Fibroblast of skin of scalp (primary cell): ENCODE data around the gene BTBD9.
A peak's percentile ranks its signal among the peaks of the same experiment; 100 is the strongest.
"Not testable (repeated sequence)": the region's sequence is repeated elsewhere in the genome, so short reads cannot be mapped to it uniquely, and the experiment has no call there.

Source experiments
- DNase-seq: peaks from one replicate; pipeline ENCODE4 v3.0.0-alpha.2; 2013

The BTBD9 gene

GRCh38 chr6:38378801-38379200, 260.9 kb downstream of the BTBD9 start:
- peak; percentile 31 for DNase-seq

GRCh38 chr6:38375937-38376336, 263.8 kb downstream of the BTBD9 start:
- DNase-seq, result no peak

- DNase-seq, result peak; percentile 38
Measured at GRCh38 chr6:38375341-38375740, 264.4 kb downstream of the BTBD9 start.

DNA sequence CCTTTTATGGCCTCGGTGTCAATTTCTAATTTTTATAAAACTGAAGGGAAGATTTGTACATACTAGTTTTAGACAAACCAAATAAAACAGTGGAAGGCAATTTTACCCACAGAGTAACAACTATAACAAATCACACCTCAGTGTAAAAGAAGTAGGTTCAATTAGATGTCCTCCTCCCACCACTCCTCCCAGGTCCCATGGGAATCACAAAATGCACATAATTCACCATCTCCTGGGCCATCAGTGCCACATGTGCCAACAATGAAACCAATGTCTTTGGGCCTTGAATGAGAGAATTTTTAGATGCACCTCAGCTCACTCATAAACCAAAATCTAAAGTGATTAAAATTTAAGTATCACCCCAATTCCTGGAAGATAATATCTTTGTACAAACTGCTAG, 267.8 kb downstream of the BTBD9 start:
- no peak for DNase-seq

GRCh38 chr6:38370653-38371601, 268.8 kb downstream of the BTBD9 start:
- DNase-seq, result no peak

GRCh38 chr6:38367231-38367630, 272.5 kb downstream of the BTBD9 start:
- DNase-seq, result peak; percentile 32

- no peak for DNase-seq
Measured at GRCh38 chr6:38366234-38366633, 273.5 kb downstream of the BTBD9 start.

DNA sequence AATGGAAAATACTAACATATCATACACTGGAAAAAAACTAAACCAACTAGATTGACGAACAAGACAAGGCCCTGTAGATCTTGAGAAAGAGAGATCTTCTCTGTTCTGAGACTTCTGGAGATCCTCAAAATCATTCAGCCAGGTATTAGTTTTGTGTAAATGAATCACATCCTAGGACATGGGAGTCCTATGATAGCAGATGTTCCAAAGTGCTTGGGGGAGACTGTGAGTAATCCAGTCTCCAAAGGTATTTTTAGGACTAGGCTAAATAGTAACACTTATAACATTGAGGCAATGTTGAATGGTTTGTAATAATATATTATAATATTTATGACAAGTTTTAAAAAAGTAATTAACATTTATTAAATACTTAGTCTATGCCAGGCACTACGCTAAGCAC, 275.0 kb downstream of the BTBD9 start:
- DNase-seq, result no peak

- peak; percentile 67 for DNase-seq
Measured at GRCh38 chr6:38364127-38364526, 275.6 kb downstream of the BTBD9 start.

GRCh38 chr6:38355519-38355918, 284.2 kb downstream of the BTBD9 start:
- no peak for DNase-seq

GRCh38 chr6:38354905-38355304, 284.8 kb downstream of the BTBD9 start:
- DNase-seq, result no peak

DNA sequence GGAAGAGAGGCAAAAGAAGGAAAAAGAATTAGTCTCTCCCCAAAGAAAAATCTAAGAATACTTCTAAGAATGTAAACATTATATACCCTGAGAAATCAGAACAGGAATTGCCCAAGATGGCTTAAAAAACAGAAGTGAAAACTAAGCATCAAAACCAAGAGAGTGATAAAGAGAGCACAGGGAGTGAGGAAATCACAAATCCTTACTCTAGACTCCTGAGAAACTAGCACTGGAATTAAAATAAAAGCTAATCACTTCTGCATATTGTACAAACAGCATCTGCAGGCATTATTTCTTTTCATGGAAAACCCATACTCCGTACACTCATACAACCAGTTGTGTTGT, 285.7 kb downstream of the BTBD9 start:
- no peak for DNase-seq

- DNase-seq, result no peak
Measured at GRCh38 chr6:38353310-38354036, 286.3 kb downstream of the BTBD9 start.

GRCh38 chr6:38352636-38353035, 287.1 kb downstream of the BTBD9 start:
- DNase-seq, result peak; percentile 55

- DNase-seq, result peak; percentile 81
Measured at GRCh38 chr6:38350942-38351341, 288.8 kb downstream of the BTBD9 start.

DNA sequence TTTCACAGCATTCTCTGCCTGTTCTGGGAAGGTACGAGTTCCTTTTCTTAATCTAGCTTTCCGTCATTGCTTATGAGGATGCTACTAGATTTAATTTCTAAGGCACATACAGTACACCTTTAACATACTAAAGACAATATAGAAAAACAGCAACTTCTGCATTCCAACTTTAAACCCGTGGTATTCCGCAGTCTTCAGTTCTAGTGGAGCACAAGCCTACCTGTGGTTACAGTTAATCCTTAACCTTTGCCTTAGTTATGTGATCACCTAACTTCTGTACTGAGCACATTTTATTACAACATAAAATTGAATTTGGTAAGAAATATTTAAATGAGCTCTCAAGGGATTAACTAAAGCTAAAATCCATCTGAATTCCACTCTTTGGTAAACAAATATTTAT, 289.5 kb downstream of the BTBD9 start:
- no peak for DNase-seq

GRCh38 chr6:38349795-38350194, 289.9 kb downstream of the BTBD9 start:
- DNase-seq, result peak; percentile 97

DNA sequence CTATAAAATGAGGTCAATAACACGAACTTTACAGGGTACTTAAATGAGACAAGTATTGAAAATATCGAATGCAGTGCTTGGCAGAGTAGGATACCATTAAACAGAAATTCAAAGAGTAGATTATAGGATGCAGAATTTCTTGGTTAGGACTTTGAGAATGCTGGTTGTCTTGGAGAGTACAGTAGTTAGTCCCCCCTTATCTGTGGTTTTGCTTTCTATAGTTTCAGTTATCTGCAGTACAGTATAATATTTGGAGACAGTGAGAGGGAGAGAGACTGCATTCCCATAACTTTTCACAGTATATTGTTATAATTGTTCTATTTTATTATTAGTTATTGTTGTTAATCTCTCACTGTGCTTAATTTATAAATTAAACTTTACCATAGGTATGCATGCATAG, 290.5 kb downstream of the BTBD9 start:
- DNase-seq, result no peak

GRCh38 chr6:38348371-38348770, 291.4 kb downstream of the BTBD9 start:
- no peak for DNase-seq

DNA sequence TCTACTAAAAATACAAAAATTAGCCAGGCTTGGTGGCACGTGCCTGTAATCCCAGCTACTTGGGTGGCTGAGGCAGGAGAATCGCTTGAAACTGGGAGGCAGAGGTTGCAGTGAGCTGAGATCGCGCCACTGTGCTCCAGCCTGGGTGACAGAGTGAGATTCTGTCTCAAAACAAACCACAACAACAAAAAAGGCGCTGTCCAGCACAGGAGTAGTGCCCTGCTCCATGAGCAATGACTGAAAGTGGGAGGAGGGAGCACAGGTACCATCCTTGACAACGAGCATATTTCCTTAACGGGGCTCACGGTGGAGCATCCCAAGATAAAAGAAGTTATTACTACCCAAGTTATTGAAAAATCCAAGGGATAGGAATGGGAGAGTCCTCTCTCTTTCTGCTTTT, 291.9 kb downstream of the BTBD9 start:
- DNase-seq, result not testable (repeated sequence)

GRCh38 chr6:38346291-38347079, 293.2 kb downstream of the BTBD9 start:
- DNase-seq, result peak; percentile 97

- DNase-seq, result no peak
Measured at GRCh38 chr6:38345586-38345985, 294.1 kb downstream of the BTBD9 start.

DNA sequence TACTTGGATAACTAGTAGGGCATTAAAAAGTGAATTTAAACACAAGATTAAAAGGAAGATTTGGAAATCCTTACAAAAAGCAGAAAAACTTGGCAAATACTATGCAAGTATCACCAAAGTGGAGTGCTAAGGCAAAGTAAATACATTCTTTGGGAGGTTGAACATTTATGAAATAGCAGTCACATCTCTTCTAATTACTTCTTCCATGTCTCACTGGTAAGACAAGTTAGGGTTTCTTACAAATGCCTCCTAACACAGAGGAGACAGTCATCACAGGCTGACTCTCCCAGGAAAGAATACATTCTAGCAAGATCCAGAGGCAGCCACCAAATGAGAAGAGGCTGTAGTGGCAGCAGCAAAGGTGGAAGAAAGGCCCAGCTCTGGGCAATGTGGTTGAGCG, 298.2 kb downstream of the BTBD9 start:
- DNase-seq, result peak; percentile 51
